K562 (cell line): Measurements from ENCODE around the gene CRADD. TPM values are rescaled to one million over a fixed set of nuclear protein-coding genes. Genes with fewer than 3 reads are reported as not detected.

Experiments used
- ADNP ChIP-seq: fragments of 200-800 bp; sonication (Bioruptor generic); IDR thresholded peaks from 2 replicates; pipeline ENCODE4 v1.6.1; 2016; ENCODE audit warnings: missing genetic modification characterization, missing compliant biosample characterization
- CEBPB ChIP-seq: fragments of 450-650 bp; IDR thresholded peaks from 2 replicates; pipeline ENCODE4 v1.6.1; 2016; ENCODE audit warnings: missing genetic modification characterization, missing compliant biosample characterization
- GTF2E2 ChIP-seq: fragments of 200-800 bp; sonication (Bioruptor generic); IDR thresholded peaks from 2 replicates; pipeline ENCODE4 v1.6.1; 2016; ENCODE audit warnings: missing genetic modification characterization, missing compliant biosample characterization
- NCOR1 ChIP-seq: fragments of 450-650 bp; IDR thresholded peaks from 2 replicates; pipeline ENCODE4 v1.6.1; 2016; ENCODE audit warnings: mild to moderate bottlenecking, moderate library complexity
- RERE ChIP-seq: sonication (generic); formaldehyde crosslinking; IDR thresholded peaks from 2 replicates; pipeline ENCODE4 v1.8.0; 2023; ENCODE audit warnings: missing genetic modification reagents, mild to moderate bottlenecking, borderline replicate concordance
- STAT6 ChIP-seq: sonication (generic); formaldehyde crosslinking; IDR thresholded peaks from 2 replicates; pipeline ENCODE4 v1.8.1; 2023; ENCODE audit warnings: mild to moderate bottlenecking, missing genetic modification reagents
- ZBTB40 ChIP-seq, 2 experiments: fragments of 450-650 bp in 1 of 2; sonication (generic) in 1 of 2; formaldehyde crosslinking in 1 of 2; IDR thresholded peaks; 2 replicates each; pipeline versions ENCODE4 v1.7.1 to v1.9.0; 2016 to 2022; ENCODE audit warnings: inconsistent platforms in 1 of 2, mild to moderate bottlenecking in 1 of 2, missing genetic modification reagents in 1 of 2
- ZNF507 ChIP-seq: conservative IDR thresholded peaks from 2 replicates; pipeline ENCODE4 v1.6.1; 2017; ENCODE audit warnings: missing genetic modification characterization, missing compliant biosample characterization
- polyA plus RNA-seq, 8 experiments: library from polyadenylated mRNA; depleted of rRNA in 4 of 8; stranded (reverse) in 5 of 8; unstranded in 3 of 8; fragments of >200 nt; fragmentation: Nextera tagmentation in 2 of 8; fragmentation: Illumina TruSeq in 1 of 8; extraction: Ambion mirVana in 2 of 8; extraction: Trizol in 1 of 8; gene quantifications; 2 replicates each; pipeline versions ENCODE4 v1.2.1 to v1.2.3, GENCODE V29; 2011 to 2014; ENCODE audit warnings: inconsistent platforms in 1 of 8, missing spikeins in 1 of 8
- total RNA-seq, 7 experiments: library from RNA; depleted of rRNA in 6 of 7; stranded (reverse); fragments of >200 nt in 6 of 7; fragmentation: Illumina TruSeq in 2 of 7; extraction: Trizol in 2 of 7; gene quantifications; 2 replicates each; pipeline versions ENCODE4 v1.2.1 to v1.2.3, GENCODE V29; 2011 to 2021; ENCODE audit warnings: low replicate concordance in 1 of 7

The CRADD gene
- total and polyA plus RNA-seq, 9 of the 15 experiments (the other 6 are each of a cell fraction or from before 2014, with no cell fraction given) = 20.5 to 41.1 (median 25.9) TPM

GRCh38 chr12:93847517-93848474 is 170.6 kb downstream of the CRADD start (continued):
- TF ChIP-seq ZNF507 (no peak), NCOR1 (0 out of 2 replicates have a peak, but pooled peaks have one; percentile 25), STAT6 (no peak), GTF2E2 (tag) (no peak), ZBTB40 (IDR thresholded peaks at IDR 0.05) (no peak), ZBTB40 (CRISPR knock-in tag; IDR thresholded peaks at IDR 0.05) (no peak), CEBPB (tag) (peak; percentile 80), ADNP (tag) (peak; percentile 84), RERE (no peak)
